ENCODE results near the gene ETS2. TPM values are rescaled to one million over a fixed set of nuclear protein-coding genes. Genes with fewer than 3 reads are reported as not detected.

ETS2 gene
- total and polyA plus RNA-seq, 2 of the 8 experiments (the other 6 are each of a cell fraction or from before 2014, with no cell fraction given), result 11.0 to 45.1 TPM

GRCh38 chr21:38804789-38805327 is 871 bp upstream of the ETS2 start (continued):
- TF ChIP-seq CTBP2 (IDR thresholded peaks at IDR 0.05; ENCODE audit: borderline replicate concordance, insufficient read depth, insufficient read length, low read length), result peak; percentile 45
- no peak for TF ChIP-seq SIX5 (IDR thresholded peaks at IDR 0.05; ENCODE audit: low read depth, low read length)
- TF ChIP-seq, protein P1, sequence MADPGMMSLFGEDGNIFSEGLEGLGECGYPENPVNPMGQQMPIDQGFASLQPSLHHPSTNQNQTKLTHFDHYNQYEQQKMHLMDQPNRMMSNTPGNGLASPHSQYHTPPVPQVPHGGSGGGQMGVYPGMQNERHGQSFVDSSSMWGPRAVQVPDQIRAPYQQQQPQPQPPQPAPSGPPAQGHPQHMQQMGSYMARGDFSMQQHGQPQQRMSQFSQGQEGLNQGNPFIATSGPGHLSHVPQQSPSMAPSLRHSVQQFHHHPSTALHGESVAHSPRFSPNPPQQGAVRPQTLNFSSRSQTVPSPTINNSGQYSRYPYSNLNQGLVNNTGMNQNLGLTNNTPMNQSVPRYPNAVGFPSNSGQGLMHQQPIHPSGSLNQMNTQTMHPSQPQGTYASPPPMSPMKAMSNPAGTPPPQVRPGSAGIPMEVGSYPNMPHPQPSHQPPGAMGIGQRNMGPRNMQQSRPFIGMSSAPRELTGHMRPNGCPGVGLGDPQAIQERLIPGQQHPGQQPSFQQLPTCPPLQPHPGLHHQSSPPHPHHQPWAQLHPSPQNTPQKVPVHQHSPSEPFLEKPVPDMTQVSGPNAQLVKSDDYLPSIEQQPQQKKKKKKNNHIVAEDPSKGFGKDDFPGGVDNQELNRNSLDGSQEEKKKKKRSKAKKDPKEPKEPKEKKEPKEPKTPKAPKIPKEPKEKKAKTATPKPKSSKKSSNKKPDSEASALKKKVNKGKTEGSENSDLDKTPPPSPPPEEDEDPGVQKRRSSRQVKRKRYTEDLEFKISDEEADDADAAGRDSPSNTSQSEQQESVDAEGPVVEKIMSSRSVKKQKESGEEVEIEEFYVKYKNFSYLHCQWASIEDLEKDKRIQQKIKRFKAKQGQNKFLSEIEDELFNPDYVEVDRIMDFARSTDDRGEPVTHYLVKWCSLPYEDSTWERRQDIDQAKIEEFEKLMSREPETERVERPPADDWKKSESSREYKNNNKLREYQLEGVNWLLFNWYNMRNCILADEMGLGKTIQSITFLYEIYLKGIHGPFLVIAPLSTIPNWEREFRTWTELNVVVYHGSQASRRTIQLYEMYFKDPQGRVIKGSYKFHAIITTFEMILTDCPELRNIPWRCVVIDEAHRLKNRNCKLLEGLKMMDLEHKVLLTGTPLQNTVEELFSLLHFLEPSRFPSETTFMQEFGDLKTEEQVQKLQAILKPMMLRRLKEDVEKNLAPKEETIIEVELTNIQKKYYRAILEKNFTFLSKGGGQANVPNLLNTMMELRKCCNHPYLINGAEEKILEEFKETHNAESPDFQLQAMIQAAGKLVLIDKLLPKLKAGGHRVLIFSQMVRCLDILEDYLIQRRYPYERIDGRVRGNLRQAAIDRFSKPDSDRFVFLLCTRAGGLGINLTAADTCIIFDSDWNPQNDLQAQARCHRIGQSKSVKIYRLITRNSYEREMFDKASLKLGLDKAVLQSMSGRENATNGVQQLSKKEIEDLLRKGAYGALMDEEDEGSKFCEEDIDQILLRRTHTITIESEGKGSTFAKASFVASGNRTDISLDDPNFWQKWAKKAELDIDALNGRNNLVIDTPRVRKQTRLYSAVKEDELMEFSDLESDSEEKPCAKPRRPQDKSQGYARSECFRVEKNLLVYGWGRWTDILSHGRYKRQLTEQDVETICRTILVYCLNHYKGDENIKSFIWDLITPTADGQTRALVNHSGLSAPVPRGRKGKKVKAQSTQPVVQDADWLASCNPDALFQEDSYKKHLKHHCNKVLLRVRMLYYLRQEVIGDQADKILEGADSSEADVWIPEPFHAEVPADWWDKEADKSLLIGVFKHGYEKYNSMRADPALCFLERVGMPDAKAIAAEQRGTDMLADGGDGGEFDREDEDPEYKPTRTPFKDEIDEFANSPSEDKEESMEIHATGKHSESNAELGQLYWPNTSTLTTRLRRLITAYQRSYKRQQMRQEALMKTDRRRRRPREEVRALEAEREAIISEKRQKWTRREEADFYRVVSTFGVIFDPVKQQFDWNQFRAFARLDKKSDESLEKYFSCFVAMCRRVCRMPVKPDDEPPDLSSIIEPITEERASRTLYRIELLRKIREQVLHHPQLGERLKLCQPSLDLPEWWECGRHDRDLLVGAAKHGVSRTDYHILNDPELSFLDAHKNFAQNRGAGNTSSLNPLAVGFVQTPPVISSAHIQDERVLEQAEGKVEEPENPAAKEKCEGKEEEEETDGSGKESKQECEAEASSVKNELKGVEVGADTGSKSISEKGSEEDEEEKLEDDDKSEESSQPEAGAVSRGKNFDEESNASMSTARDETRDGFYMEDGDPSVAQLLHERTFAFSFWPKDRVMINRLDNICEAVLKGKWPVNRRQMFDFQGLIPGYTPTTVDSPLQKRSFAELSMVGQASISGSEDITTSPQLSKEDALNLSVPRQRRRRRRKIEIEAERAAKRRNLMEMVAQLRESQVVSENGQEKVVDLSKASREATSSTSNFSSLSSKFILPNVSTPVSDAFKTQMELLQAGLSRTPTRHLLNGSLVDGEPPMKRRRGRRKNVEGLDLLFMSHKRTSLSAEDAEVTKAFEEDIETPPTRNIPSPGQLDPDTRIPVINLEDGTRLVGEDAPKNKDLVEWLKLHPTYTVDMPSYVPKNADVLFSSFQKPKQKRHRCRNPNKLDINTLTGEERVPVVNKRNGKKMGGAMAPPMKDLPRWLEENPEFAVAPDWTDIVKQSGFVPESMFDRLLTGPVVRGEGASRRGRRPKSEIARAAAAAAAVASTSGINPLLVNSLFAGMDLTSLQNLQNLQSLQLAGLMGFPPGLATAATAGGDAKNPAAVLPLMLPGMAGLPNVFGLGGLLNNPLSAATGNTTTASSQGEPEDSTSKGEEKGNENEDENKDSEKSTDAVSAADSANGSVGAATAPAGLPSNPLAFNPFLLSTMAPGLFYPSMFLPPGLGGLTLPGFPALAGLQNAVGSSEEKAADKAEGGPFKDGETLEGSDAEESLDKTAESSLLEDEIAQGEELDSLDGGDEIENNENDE (IDR thresholded peaks at IDR 0.05; ENCODE audit: insufficient replicate concordance, low read length), result no peak
- no peak for TF ChIP-seq POLR2A (IDR thresholded peaks at IDR 0.05; ENCODE audit: control extremely low read depth in 1 of 2, low read depth in 2 of 2, low read length in 2 of 2)
- TF ChIP-seq SP1 (IDR thresholded peaks at IDR 0.05; ENCODE audit: low read depth, low read length), result no peak
- TF ChIP-seq NRF1 (IDR thresholded peaks at IDR 0.05; ENCODE audit: low read depth, low read length), result no peak
- peak; percentile 30 to 58; a peak in 3 of 4 replicates for TF ChIP-seq RAD21 (IDR thresholded peaks at IDR 0.05 in 1 of 2, conservative IDR thresholded peaks at IDR 0.05 in 1 of 2; ENCODE audit: low read depth in 2 of 2, low read length in 2 of 2)
- peak; percentile 38 to 43 (median 38) for TF ChIP-seq CTCF (IDR thresholded peaks at IDR 0.05; ENCODE audit: control extremely low read depth in 1 of 3, insufficient read depth in 1 of 3, low read depth in 1 of 3, low read length in 3 of 3)
